SK-N-SH (cell line): ENCODE results near the gene PCNT. TPM values are rescaled to one million over a fixed set of nuclear protein-coding genes. Genes with fewer than 3 reads are reported as not detected.

Source experiments
- CTCF ChIA-PET: fragments of 300-600, 350-600 bp; formaldehyde crosslinking; extraction: SDS; loops from one replicate; lab custom pipeline; 2021; lab: Yijun Ruan, JAX
- POLR2A ChIA-PET: fragments of 350-600 bp; sonication (Branson Sonifier 250); formaldehyde crosslinking; extraction: SDS; loops from one replicate; lab custom pipeline; 2020; ENCODE audit warnings: antibody characterized with exemption, inconsistent platforms; lab: Yijun Ruan, JAX
- DNase-seq: peaks from one replicate; pipeline ENCODE4 v3.0.0; 2012
- H2AFZ ChIP-seq: fragments of 200-600 bp; sonication (generic); 2 replicates; pipeline ENCODE4 v1.8.1; 2016; ENCODE audit warnings: antibody characterized with exemption, mild to moderate bottlenecking, low read depth
- H3F3A ChIP-seq: fragments of 200-600 bp; sonication (generic); replicated peaks from 2 replicates; pipeline ENCODE3; 2016; ENCODE audit warnings: antibody characterized with exemption, mild to moderate bottlenecking; ENCODE audit not compliant: insufficient read depth
- H3K27ac ChIP-seq, 2 experiments: fragments of 200-500 bp in 1 of 2; fragments of 200-600 bp in 1 of 2; sonication (Bioruptor generic) in 1 of 2; sonication (generic), shearing (Covaris generic) in 1 of 2; 2 replicates each; pipeline versions ENCODE4 v1.5.1 to v1.6.1; 2014 to 2016; ENCODE audit warnings: low read depth in 2 of 2, inconsistent platforms in 1 of 2, low read length in 1 of 2, mild to moderate bottlenecking in 1 of 2, mixed read lengths in 1 of 2
- H3K27me3 ChIP-seq: fragments of 200-600 bp; sonication (generic), shearing (Covaris generic); 2 replicates; pipeline ENCODE4 v1.6.1; 2016; ENCODE audit warnings: mixed run types; ENCODE audit not compliant: insufficient read depth
- H3K36me3 ChIP-seq, 2 experiments: fragments of 200-500 bp in 1 of 2; fragments of 200-600 bp in 1 of 2; sonication (Bioruptor generic) in 1 of 2; sonication (generic) in 1 of 2; replicated peaks in 1 of 2; 2 replicates each; pipeline versions ENCODE3 to v1.5.1; 2014 to 2016; ENCODE audit warnings: low read length in 1 of 2, mild to moderate bottlenecking in 1 of 2; ENCODE audit not compliant: insufficient read depth in 2 of 2, control insufficient read depth in 1 of 2
- H3K4me1 ChIP-seq, 2 experiments: fragments of 200-500 bp in 1 of 2; fragments of 200-600 bp in 1 of 2; sonication (Bioruptor generic) in 1 of 2; sonication (generic), shearing (Covaris generic) in 1 of 2; 2 replicates each; pipeline versions ENCODE4 v1.5.1 to v1.6.1; 2014 to 2016; ENCODE audit warnings: low read depth in 1 of 2, low read length in 1 of 2, mixed run types in 1 of 2; ENCODE audit not compliant: insufficient read depth in 2 of 2, control insufficient read depth in 1 of 2
- H3K4me2 ChIP-seq: fragments of 200-600 bp; sonication (generic), shearing (Covaris generic); 2 replicates; pipeline ENCODE4 v1.6.1; 2017; ENCODE audit warnings: mixed run types
- H3K4me3 ChIP-seq, 2 experiments: fragments of 200-500 bp in 1 of 2; fragments of 200-600 bp in 1 of 2; sonication (Bioruptor generic) in 1 of 2; sonication (generic), shearing (Covaris generic) in 1 of 2; 2 replicates each; pipeline versions ENCODE4 v1.5.1 to v1.8.1; 2014 to 2016; ENCODE audit warnings: low read depth in 2 of 2, inconsistent platforms in 1 of 2, low read length in 1 of 2, mild to moderate bottlenecking in 1 of 2, mixed read lengths in 1 of 2, moderate library complexity in 1 of 2
- H3K79me2 ChIP-seq: fragments of 200-600 bp; sonication (generic); 2 replicates; pipeline ENCODE4 v1.8.1; 2017; ENCODE audit warnings: mild to moderate bottlenecking; ENCODE audit not compliant: insufficient read depth
- H3K9ac ChIP-seq: fragments of 200-600 bp; sonication (generic); 2 replicates; pipeline ENCODE4 v1.6.1; 2017; ENCODE audit warnings: mixed run types
- H3K9me2 ChIP-seq: fragments of 200-600 bp; sonication (generic); 2 replicates; pipeline ENCODE4 v1.6.1; 2017; ENCODE audit warnings: mixed run types
- H3K9me3 ChIP-seq: fragments of 200-600 bp; sonication (generic); 2 replicates; pipeline ENCODE4 v1.6.1; 2017; ENCODE audit warnings: mixed run types, mild to moderate bottlenecking, moderate library complexity
- H4K20me1 ChIP-seq: fragments of 200-600 bp; sonication (generic); 2 replicates; pipeline ENCODE4 v1.6.1; 2017; ENCODE audit warnings: mild to moderate bottlenecking, mixed run types; ENCODE audit not compliant: insufficient read depth
- EP300 ChIP-seq, 2 experiments: IDR thresholded peaks; 2 replicates each; pipeline versions ENCODE4 v1.4.0 to v1.6.1; 2012; ENCODE audit warnings: borderline replicate concordance in 1 of 2, low read depth in 1 of 2, low read length in 1 of 2
- FOSL2 ChIP-seq: IDR thresholded peaks from 2 replicates; pipeline ENCODE4 v1.4.0; 2012; ENCODE audit warnings: low read depth, mild to moderate bottlenecking, moderate library complexity, borderline replicate concordance
- FOXJ3 ChIP-seq: sonication (generic); formaldehyde crosslinking; IDR thresholded peaks from 2 replicates; pipeline ENCODE4 v1.5.1; 2020; ENCODE audit warnings: mild to moderate bottlenecking, missing genetic modification reagents
- GATA2 ChIP-seq: sonication (generic); formaldehyde crosslinking; IDR thresholded peaks from 2 replicates; pipeline ENCODE4 v1.5.0; 2020; ENCODE audit warnings: mild to moderate bottlenecking, missing genetic modification reagents
- IRF3 ChIP-seq: fragments of 150-350 bp; IDR thresholded peaks from 2 replicates; pipeline ENCODE4 v1.6.1; 2016; ENCODE audit warnings: mild to moderate bottlenecking, low read depth, low read length
- JUND ChIP-seq: IDR thresholded peaks from 2 replicates; pipeline ENCODE4 v1.4.0; 2012
- MEF2A ChIP-seq: IDR thresholded peaks from 2 replicates; pipeline ENCODE4 v1.4.0; 2012; ENCODE audit warnings: low read depth, borderline replicate concordance
- MXI1 ChIP-seq: IDR thresholded peaks from 2 replicates; pipeline ENCODE4 v1.6.1; 2012; ENCODE audit warnings: mild to moderate bottlenecking, low read depth, low read length, improper control_type of control experiment
- NFIC ChIP-seq: IDR thresholded peaks from 2 replicates; pipeline ENCODE4 v1.4.0; 2012; ENCODE audit warnings: borderline replicate concordance
- RCOR1 ChIP-seq: fragments of 150-350 bp; IDR thresholded peaks from 2 replicates; pipeline ENCODE4 v1.6.1; 2017; ENCODE audit warnings: antibody characterized with exemption, low read length
- RXRA ChIP-seq: IDR thresholded peaks from 2 replicates; pipeline ENCODE4 v1.4.0; 2012; ENCODE audit warnings: low read depth, mild to moderate bottlenecking, borderline replicate concordance
- TAF1 ChIP-seq: IDR thresholded peaks from 2 replicates; pipeline ENCODE4 v1.6.1; 2012; ENCODE audit warnings: low read depth, mild to moderate bottlenecking, low read length, moderate library complexity, borderline replicate concordance
- TCF12 ChIP-seq: IDR thresholded peaks from 2 replicates; pipeline ENCODE4 v1.4.0; 2012
- USF1 ChIP-seq: IDR thresholded peaks from 2 replicates; pipeline ENCODE4 v1.4.0; 2012; ENCODE audit warnings: low read depth, borderline replicate concordance
- ZBTB33 ChIP-seq: IDR thresholded peaks from 2 replicates; pipeline ENCODE4 v1.4.0; 2012; ENCODE audit warnings: low read depth, borderline replicate concordance
- WGBS: methylation state at CpG from one replicate; pipeline ENCODE4 v1.1.6; 2017; ENCODE audit warnings: low lambda C conversion rate; 5-methylcytosine and 5-hydroxymethylcytosine counted together
- polyA plus RNA-seq, 3 experiments: library from polyadenylated mRNA; depleted of rRNA; stranded (reverse); fragments of >200 nt; gene quantifications; 2 replicates each; pipeline ENCODE4 v1.2.3, GENCODE V29; 2012

The PCNT gene
- polyA plus RNA-seq, 1 of the 3 experiments (the other 2 are of a cell fraction): 15.7 TPM

GRCh38 chr21:46427516-46427915 is 103.6 kb downstream of the PCNT start:
- DNase-seq: no peak
- H3K4me1 ChIP-seq: no peaks in the 10 kb centered on the region
- ChIA-PET CTCF (interaction anchor here (1.2 kb wide), 1 partner anchor 36 kb away, joined by 3 read pairs; no protein-coding TSS in a partner anchor), POLR2A (no interaction called here)
- H3K27me3 ChIP-seq: no peaks in the 10 kb centered on the region
- no peaks in the 10 kb centered on the region for H4K20me1 ChIP-seq
- H3K27ac ChIP-seq: no peak overlapping the region
- no peaks in the 10 kb centered on the region for H3K79me2 ChIP-seq
- peaks cover 0 to 52% of the 10 kb centered on the region in 2 experiments for H3K36me3 ChIP-seq
- no peak overlapping the region for H3K4me2 ChIP-seq
- H3K9me3 ChIP-seq: no peaks in the 10 kb centered on the region
- TF ChIP-seq JUND (no peak), RXRA (no peak), FOSL2 (no peak), IRF3 (no peak), EP300 (IDR thresholded peaks at IDR 0.05; ENCODE audit: borderline replicate concordance in 1 of 2, low read depth in 1 of 2, low read length in 1 of 2) (no peak), FOXJ3 (CRISPR knock-in tag) (no peak), TCF12 (no peak), NFIC (no peak), TAF1 (no peak), MXI1 (no peak), ZBTB33 (no peak), USF1 (no peak), MEF2A (no peak), RCOR1 (no peak)
- H3K9me2 ChIP-seq: no peaks in the 10 kb centered on the region
- H2AFZ ChIP-seq: no peak overlapping the region
- no peaks in the 10 kb centered on the region for H3F3A ChIP-seq
- no peak overlapping the region for H3K9ac ChIP-seq
- no peak overlapping the region for H3K4me3 ChIP-seq
- WGBS: 97% methylated on average over 14 of the region's 14 CpGs

- Histone ChIP-seq H3K79me2 (no peaks in the 10 kb centered on the region), H3K4me2 (no peak overlapping the region), H3K4me1 (no peaks in the 10 kb centered on the region), H3K9me2 (no peaks in the 10 kb centered on the region), H3K27ac (no peak overlapping the region), H3K4me3 (no peak overlapping the region), H3K27me3 (no peaks in the 10 kb centered on the region), H3K36me3 (peaks cover 3 to 49% of the 10 kb centered on the region in 2 experiments), H3K9me3 (no peaks in the 10 kb centered on the region), H2AFZ (no peak overlapping the region), H3K9ac (no peak overlapping the region), H4K20me1 (no peaks in the 10 kb centered on the region), H3F3A (no peaks in the 10 kb centered on the region)
- no peak for TF ChIP-seq EP300 (IDR thresholded peaks at IDR 0.05; ENCODE audit: borderline replicate concordance in 1 of 2, low read depth in 1 of 2, low read length in 1 of 2)
- no peak for TF ChIP-seq GATA2
- ChIA-PET POLR2A (no interaction called here), CTCF (interaction anchor here (1.2 kb wide), 1 partner anchor 37 kb away, joined by 3 read pairs; no protein-coding TSS in a partner anchor)
- 87% methylated on average over 15 of the region's 23 CpGs for WGBS
- DNase-seq: no peak
Observed at GRCh38 chr21:46428286-46428685, 104.3 kb downstream of the PCNT start.
